Liver (tissue), 9 donors: ENCODE data around the gene ESPN. TPM values are rescaled to one million over a fixed set of nuclear protein-coding genes. Genes with fewer than 3 reads are reported as not detected.
A peak's percentile ranks its signal among the peaks of the same experiment; 100 is the strongest.

Experiments used
- DNase-seq: peaks from one replicate; pipeline ENCODE4 v3.0.0-alpha.2; 2017; ENCODE audit warnings: low spot score
- H3K27ac ChIP-seq, 2 donors: one replicate each; pipeline ENCODE4 v1.7.0; 2013; ENCODE audit warnings: inconsistent platforms in 2 of 2, low read length in 2 of 2, control low read depth in 1 of 2, low read depth in 1 of 2, mild to moderate bottlenecking in 1 of 2
- H3K27me3 ChIP-seq, 4 donors: one replicate each; pipeline versions ENCODE4 v1.6.1 to v1.7.0; 2013; ENCODE audit warnings: low read length in 3 of 4, inconsistent platforms in 1 of 4, mild to moderate bottlenecking in 1 of 4, moderate library complexity in 1 of 4; ENCODE audit not compliant: control insufficient read depth in 4 of 4, insufficient read depth in 4 of 4
- H3K36me3 ChIP-seq, 4 donors: one replicate each; pipeline versions ENCODE4 v1.6.1 to v1.7.0; 2013; ENCODE audit warnings: low read length in 3 of 4, mild to moderate bottlenecking in 3 of 4, low read depth in 1 of 4, moderate library complexity in 1 of 4; ENCODE audit not compliant: control insufficient read depth in 4 of 4, insufficient read depth in 3 of 4
- H3K4me1 ChIP-seq, 4 donors: one replicate each; pipeline versions ENCODE4 v1.6.1 to v1.7.0; 2013; ENCODE audit warnings: low read length in 3 of 4, mild to moderate bottlenecking in 3 of 4, moderate library complexity in 1 of 4; ENCODE audit not compliant: control insufficient read depth in 4 of 4, insufficient read depth in 4 of 4
- H3K4me3 ChIP-seq, 3 donors: one replicate each; pipeline versions ENCODE4 v1.6.1 to v1.7.0; 2013; ENCODE audit warnings: low read length in 3 of 3, control low read depth in 1 of 3, low read depth in 1 of 3, mild to moderate bottlenecking in 1 of 3
- H3K9ac ChIP-seq, 2 donors: one replicate each; pipeline ENCODE4 v1.7.0; 2013; ENCODE audit warnings: low read length in 2 of 2, mild to moderate bottlenecking in 2 of 2, moderate library complexity in 2 of 2, control low read depth in 1 of 2, low read depth in 1 of 2
- H3K9me3 ChIP-seq, 4 donors: one replicate each; pipeline versions ENCODE4 v1.6.1 to v1.7.0; 2013; ENCODE audit warnings: low read length in 3 of 4; ENCODE audit not compliant: control insufficient read depth in 4 of 4
- EGR1 ChIP-seq, 2 donors: IDR thresholded peaks; 2 replicates each; pipeline ENCODE4 v1.6.1; 2016 to 2018; ENCODE audit warnings: antibody characterized with exemption in 2 of 2, low read depth in 2 of 2
- FOXA1 ChIP-seq: IDR thresholded peaks from 2 replicates; pipeline ENCODE4 v1.6.1; 2016; ENCODE audit warnings: antibody characterized with exemption
- FOXA2 ChIP-seq: IDR thresholded peaks from 2 replicates; pipeline ENCODE4 v1.6.1; 2016; ENCODE audit warnings: antibody characterized with exemption
- GABPA ChIP-seq, 2 donors: IDR thresholded peaks in 1 of 2; conservative IDR thresholded peaks in 1 of 2; 2 replicates each; pipeline ENCODE4 v1.6.1; 2016; ENCODE audit warnings: antibody characterized with exemption in 2 of 2, mild to moderate bottlenecking in 1 of 2, moderate library complexity in 1 of 2
- HNF4A ChIP-seq, 2 donors: conservative IDR thresholded peaks; 2 replicates each; pipeline ENCODE4 v1.6.1; 2016; ENCODE audit warnings: antibody characterized with exemption in 2 of 2, mild to moderate bottlenecking in 2 of 2
- HNF4G ChIP-seq: IDR thresholded peaks from 2 replicates; pipeline ENCODE4 v1.6.1; 2016; ENCODE audit warnings: antibody characterized with exemption
- JUND ChIP-seq, 2 donors: IDR thresholded peaks; 2 replicates each; pipeline ENCODE4 v1.6.1; 2016; ENCODE audit warnings: antibody characterized with exemption in 2 of 2
- MAX ChIP-seq: IDR thresholded peaks from 2 replicates; pipeline ENCODE4 v1.6.1; 2016; ENCODE audit warnings: antibody characterized with exemption
- NR2F2 ChIP-seq: IDR thresholded peaks from 2 replicates; pipeline ENCODE4 v1.6.1; 2016; ENCODE audit warnings: antibody characterized with exemption
- RAD21 ChIP-seq, 2 donors: IDR thresholded peaks; 2 replicates each; pipeline ENCODE4 v1.6.1; 2016; ENCODE audit warnings: antibody characterized with exemption in 2 of 2, mild to moderate bottlenecking in 2 of 2
- RXRA ChIP-seq, 2 donors: IDR thresholded peaks; 2 replicates each; pipeline ENCODE4 v1.6.1; 2017 to 2018; ENCODE audit warnings: antibody characterized with exemption in 2 of 2, mild to moderate bottlenecking in 1 of 2
- SP1 ChIP-seq: IDR thresholded peaks from 2 replicates; pipeline ENCODE4 v1.6.1; 2018; ENCODE audit warnings: antibody characterized with exemption, mild to moderate bottlenecking
- TAF1 ChIP-seq: conservative IDR thresholded peaks from 2 replicates; pipeline ENCODE4 v1.6.1; 2016; ENCODE audit warnings: antibody characterized with exemption, mild to moderate bottlenecking
- YY1 ChIP-seq: IDR thresholded peaks from 2 replicates; pipeline ENCODE4 v1.6.1; 2016; ENCODE audit warnings: antibody characterized with exemption, mild to moderate bottlenecking
- WGBS: extraction: QIAGEN DNeasy Blood & Tissue Kit; methylation state at CpG from one replicate; pipeline ENCODE4 v1.1.7; 2013; 5-methylcytosine and 5-hydroxymethylcytosine counted together
- polyA plus RNA-seq, 2 donors: library from polyadenylated mRNA; stranded (reverse) in 1 of 2; unstranded in 1 of 2; fragments of 200-250 nt in 1 of 2; fragments of >200 nt in 1 of 2; fragmentation: Nextera tagmentation in 1 of 2; extraction: Ambion mirVana in 1 of 2; gene quantifications; one replicate each; pipeline versions ENCODE4 v1.2.1 to v1.2.3, GENCODE V29; 2013 to 2015
- total RNA-seq, 2 donors: library from RNA; depleted of rRNA; stranded (reverse); fragments of >200 nt; gene quantifications; one replicate each; pipeline ENCODE4 v1.2.3, GENCODE V29; 2014
- TF ChIP-seq, protein P1 (sequence below): IDR thresholded peaks from 2 replicates; pipeline ENCODE4 v1.6.1; 2016; ENCODE audit warnings: antibody characterized with exemption, mild to moderate bottlenecking
- TF ChIP-seq, protein P2 (sequence below): IDR thresholded peaks from 2 replicates; pipeline ENCODE4 v1.6.1; 2016; ENCODE audit warnings: antibody characterized with exemption
- TF ChIP-seq, protein P3 (sequence below): IDR thresholded peaks from 2 replicates; pipeline ENCODE4 v1.6.1; 2016; ENCODE audit warnings: antibody characterized with exemption
- donor health status: healthy.
- donor health status: healthy.
- donor health status: healthy.
- donor health status: healthy.
- donor health status: healthy.

The ESPN gene
- total and polyA plus RNA-seq, 4 donors, result 61.5 to 103 (median 68.2) TPM

DNA sequence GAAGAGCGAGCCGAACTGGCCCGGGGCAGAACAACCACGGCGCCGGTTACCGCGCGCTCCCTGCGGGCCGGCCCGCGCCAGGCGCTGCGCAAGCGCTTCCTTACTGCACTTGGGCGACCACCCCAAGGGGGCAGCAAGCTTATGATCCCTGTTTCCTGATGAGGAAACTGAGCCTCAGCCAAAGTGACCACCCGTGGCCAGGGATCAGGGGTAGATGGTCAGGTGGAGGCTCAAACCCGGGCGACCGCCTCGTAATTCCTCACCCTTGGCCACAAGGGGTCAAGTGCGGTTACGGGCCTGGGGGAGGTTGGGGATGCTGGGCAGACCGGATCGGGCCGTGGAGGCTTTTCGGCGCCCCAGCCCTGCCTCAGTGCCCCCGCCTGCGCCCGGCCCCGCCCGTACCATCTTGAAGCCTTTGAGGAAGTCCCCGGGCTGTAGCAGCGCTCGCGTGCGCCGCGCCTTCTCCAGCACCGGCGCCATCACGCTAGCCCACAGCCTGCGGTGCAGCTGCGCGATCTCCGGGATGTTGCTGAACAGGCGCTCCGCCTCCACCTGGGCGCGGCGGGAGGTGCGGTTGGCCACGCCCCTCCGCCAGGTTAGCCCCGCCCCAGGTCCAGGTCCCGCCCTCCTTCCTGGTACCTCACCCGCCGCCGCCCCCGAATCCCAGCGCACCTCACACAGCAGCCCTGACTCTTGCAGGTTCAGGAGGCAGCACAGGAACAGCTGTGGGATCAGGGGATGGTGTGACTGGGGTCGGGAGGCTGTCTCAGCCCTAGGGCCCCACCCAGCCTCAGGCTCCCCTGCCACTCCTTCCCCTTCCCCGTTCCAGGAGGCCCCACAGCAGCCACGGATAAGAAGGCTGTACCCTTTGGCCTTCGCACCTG lies 46.8 kb downstream of the ESPN start:
- Histone ChIP-seq H3K36me3 (no peaks in the 10 kb centered on the region), H3K27ac (peak overlapping the region; percentile 45 to 62), H3K4me1 (peaks cover 3 to 17% (median 10%) of the 10 kb centered on the region in 4 donors), H3K9ac (no peak overlapping the region), H3K4me3 (no peak overlapping the region), H3K9me3 (no peaks in the 10 kb centered on the region), H3K27me3 (no peaks in the 10 kb centered on the region)
- WGBS, result 55% methylated on average over 67 of the region's 67 CpGs
- TF ChIP-seq MAX (no peak), NR2F2 (no peak), RXRA (IDR thresholded peaks at IDR 0.05) (no peak), GABPA (IDR thresholded peaks at IDR 0.05 in 1 of 2, conservative IDR thresholded peaks at IDR 0.05 in 1 of 2) (no peak), YY1 (no peak), HNF4A (conservative IDR thresholded peaks at IDR 0.05) (no peak), TAF1 (no peak), FOXA1 (no peak), EGR1 (IDR thresholded peaks at IDR 0.05; ENCODE audit: low read depth in 2 of 2) (no peak), SP1 (no peak), JUND (IDR thresholded peaks at IDR 0.05) (no peak), RAD21 (IDR thresholded peaks at IDR 0.05) (no peak), HNF4G (no peak), FOXA2 (no peak)
- TF ChIP-seq, protein P1, sequence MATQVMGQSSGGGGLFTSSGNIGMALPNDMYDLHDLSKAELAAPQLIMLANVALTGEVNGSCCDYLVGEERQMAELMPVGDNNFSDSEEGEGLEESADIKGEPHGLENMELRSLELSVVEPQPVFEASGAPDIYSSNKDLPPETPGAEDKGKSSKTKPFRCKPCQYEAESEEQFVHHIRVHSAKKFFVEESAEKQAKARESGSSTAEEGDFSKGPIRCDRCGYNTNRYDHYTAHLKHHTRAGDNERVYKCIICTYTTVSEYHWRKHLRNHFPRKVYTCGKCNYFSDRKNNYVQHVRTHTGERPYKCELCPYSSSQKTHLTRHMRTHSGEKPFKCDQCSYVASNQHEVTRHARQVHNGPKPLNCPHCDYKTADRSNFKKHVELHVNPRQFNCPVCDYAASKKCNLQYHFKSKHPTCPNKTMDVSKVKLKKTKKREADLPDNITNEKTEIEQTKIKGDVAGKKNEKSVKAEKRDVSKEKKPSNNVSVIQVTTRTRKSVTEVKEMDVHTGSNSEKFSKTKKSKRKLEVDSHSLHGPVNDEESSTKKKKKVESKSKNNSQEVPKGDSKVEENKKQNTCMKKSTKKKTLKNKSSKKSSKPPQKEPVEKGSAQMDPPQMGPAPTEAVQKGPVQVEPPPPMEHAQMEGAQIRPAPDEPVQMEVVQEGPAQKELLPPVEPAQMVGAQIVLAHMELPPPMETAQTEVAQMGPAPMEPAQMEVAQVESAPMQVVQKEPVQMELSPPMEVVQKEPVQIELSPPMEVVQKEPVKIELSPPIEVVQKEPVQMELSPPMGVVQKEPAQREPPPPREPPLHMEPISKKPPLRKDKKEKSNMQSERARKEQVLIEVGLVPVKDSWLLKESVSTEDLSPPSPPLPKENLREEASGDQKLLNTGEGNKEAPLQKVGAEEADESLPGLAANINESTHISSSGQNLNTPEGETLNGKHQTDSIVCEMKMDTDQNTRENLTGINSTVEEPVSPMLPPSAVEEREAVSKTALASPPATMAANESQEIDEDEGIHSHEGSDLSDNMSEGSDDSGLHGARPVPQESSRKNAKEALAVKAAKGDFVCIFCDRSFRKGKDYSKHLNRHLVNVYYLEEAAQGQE, result no peak
- TF ChIP-seq, protein P2, sequence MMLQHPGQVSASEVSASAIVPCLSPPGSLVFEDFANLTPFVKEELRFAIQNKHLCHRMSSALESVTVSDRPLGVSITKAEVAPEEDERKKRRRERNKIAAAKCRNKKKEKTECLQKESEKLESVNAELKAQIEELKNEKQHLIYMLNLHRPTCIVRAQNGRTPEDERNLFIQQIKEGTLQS, result no peak
- TF ChIP-seq, protein P3, sequence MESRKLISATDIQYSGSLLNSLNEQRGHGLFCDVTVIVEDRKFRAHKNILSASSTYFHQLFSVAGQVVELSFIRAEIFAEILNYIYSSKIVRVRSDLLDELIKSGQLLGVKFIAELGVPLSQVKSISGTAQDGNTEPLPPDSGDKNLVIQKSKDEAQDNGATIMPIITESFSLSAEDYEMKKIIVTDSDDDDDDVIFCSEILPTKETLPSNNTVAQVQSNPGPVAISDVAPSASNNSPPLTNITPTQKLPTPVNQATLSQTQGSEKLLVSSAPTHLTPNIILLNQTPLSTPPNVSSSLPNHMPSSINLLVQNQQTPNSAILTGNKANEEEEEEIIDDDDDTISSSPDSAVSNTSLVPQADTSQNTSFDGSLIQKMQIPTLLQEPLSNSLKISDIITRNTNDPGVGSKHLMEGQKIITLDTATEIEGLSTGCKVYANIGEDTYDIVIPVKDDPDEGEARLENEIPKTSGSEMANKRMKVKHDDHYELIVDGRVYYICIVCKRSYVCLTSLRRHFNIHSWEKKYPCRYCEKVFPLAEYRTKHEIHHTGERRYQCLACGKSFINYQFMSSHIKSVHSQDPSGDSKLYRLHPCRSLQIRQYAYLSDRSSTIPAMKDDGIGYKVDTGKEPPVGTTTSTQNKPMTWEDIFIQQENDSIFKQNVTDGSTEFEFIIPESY, result no peak
- no peak for DNase-seq

DNA sequence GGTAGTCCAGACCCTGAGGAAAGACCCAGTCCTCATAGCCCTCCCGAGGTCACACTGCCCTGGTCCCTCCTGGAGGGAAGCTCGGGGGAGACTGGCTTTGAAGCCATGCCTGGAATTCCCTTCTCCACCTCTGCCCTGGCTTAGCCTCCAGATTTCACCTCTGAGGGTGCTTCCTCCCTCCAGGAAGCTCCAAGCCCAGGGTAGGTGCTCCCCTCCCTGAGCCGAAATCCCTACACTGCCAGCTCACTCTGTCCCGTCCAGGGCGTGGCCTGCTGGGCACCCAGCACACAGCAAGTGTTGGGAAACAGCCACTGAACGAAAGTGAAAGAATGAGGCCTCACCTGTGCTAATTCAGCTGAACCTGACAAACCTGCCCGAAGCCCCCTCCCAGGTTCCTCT lies 47.4 kb downstream of the ESPN start:
- peak; percentile 31 to 61 for TF ChIP-seq RXRA (IDR thresholded peaks at IDR 0.05)
- TF ChIP-seq FOXA1, result no peak
- peak in 1 of 2 donors; percentile 56 for TF ChIP-seq HNF4A (conservative IDR thresholded peaks at IDR 0.05)
- peak in 1 of 2 donors; percentile 14 for TF ChIP-seq RAD21 (IDR thresholded peaks at IDR 0.05)
- peak; percentile 70 for TF ChIP-seq SP1
- DNase-seq, result no peak
- H3K27ac ChIP-seq, result peak overlapping the region; percentile 60 to 62
- no peaks in the 10 kb centered on the region for H3K27me3 ChIP-seq
- H3K9me3 ChIP-seq, result no peaks in the 10 kb centered on the region
- no peaks in the 10 kb centered on the region for H3K36me3 ChIP-seq
- peak overlapping the region in 1 of 2 donors; percentile 33 for H3K9ac ChIP-seq
- peaks cover 3 to 17% (median 10%) of the 10 kb centered on the region in 4 donors for H3K4me1 ChIP-seq
- H3K4me3 ChIP-seq, result no peak overlapping the region
- WGBS, result 41% methylated on average over 7 of the region's 7 CpGs
